M059J (cell line): ENCODE results near the gene ZBTB7B. TPM values are rescaled to one million over a fixed set of nuclear protein-coding genes. Genes with fewer than 3 reads are reported as not detected.

Source experiments
- DNase-seq: peaks from one replicate; pipeline ENCODE4 v3.0.0-alpha.2; 2012; ENCODE audit warnings: low read depth
- total RNA-seq: library from RNA; depleted of rRNA; stranded (reverse); fragments of >200 nt; shearing (Covaris generic); gene quantifications from 2 replicates; pipeline ENCODE4 v1.2.3, GENCODE V29; 2014

Gene ZBTB7B
- total RNA-seq, 1 experiment from 2014 or later: 37.5 TPM

DNA sequence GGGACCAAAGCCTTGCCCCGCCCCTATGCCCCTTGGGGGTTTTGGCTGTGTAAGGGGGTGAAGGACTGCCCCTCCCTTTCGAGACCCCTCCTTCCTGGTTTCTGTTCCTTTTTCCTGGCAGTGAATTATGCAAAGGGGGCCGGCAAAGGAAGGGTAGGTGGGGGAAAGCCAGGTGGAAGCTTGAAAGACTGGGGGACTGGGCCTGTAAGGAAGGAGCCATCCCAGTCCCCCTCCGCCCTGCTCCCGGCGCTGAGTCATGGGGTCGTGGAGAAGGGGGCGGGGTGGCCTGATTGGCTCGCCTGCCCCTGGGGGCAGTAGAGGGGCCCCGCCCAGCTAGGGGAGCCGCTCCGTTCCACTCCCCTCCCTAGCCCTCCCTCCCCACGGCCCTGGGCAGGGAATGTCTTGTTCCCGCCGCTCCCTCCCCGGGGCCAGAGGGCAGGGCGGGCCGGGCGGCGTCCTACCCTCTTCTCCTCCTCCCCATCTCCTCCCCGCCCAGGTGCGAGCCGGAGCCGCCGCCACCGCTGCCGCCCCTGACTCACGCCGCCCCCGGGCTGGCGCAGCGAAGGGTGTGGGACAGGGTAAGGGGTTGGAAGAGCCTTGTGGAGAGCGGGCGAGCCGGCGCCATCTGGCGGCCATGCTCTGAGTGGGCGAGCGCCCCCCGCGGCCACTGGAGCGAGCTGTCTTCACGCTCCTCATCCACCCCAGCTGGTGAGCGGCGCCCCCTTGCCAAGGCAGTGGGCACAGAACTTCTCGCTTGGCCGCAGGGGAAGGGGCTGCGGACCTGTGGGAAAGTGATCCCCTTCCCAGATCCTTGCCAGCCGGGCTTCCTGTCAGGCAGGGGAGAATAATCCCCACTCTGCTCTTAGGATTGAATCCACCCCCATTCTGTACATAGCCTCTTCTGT, 14.7 kb downstream of the ZBTB7B start:
- DNase-seq: peak; percentile 96

DNA sequence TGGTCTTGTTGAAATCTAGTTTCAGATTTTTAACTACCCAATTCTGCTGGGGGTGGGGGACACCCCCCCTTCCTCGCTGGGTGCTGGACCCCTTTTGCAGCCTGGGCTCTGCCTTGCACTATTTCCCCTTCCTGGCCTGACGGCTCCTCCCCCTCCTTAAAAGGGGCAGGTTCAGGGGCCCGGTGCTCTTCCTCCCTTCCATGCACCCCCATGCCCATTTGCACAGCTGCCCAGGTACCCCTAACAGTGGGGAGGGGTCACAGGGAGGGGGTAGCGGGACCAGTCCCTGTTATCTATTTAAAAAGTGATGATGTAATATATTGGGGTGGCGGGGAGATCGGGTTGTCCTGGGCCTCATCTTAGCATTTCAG, 15.3 kb downstream of the ZBTB7B start:
- no peak for DNase-seq

DNA sequence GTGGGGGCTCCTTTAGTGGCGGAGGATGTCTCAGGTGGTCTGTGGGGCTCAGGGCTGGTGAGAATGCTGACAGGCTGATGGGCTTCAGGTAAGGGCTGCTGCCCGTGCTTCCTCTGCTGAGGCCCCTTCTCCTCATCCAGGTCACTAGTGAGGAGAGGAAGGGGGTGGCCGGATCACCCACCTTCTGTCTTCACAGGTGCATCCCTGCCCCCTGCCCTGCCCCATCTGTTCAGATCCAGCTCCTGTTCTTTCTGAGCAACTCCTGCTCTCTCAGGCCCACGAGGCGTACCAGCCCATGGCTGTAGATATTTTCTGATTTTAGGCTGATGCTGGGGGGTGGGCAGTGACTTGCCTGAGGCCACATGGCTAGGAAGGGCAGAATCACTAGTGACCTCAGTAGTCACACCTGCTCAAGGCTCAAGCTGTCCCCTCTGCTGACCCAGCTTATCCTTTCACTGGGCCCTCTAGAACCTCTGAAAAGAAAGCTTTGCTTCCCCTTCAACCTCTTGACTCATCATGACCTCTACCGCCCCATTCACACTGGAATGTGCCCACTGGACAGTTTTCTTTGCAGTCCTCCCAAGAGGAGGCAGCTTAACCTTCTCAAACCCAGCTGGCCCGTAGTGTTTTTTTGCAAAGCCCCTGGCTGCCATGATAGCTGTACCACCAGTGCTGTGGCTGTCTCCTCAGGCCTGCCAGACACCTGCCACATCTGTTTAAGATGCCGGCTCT, 16.2 kb downstream of the ZBTB7B start:
- peak; percentile 51 for DNase-seq

DNA sequence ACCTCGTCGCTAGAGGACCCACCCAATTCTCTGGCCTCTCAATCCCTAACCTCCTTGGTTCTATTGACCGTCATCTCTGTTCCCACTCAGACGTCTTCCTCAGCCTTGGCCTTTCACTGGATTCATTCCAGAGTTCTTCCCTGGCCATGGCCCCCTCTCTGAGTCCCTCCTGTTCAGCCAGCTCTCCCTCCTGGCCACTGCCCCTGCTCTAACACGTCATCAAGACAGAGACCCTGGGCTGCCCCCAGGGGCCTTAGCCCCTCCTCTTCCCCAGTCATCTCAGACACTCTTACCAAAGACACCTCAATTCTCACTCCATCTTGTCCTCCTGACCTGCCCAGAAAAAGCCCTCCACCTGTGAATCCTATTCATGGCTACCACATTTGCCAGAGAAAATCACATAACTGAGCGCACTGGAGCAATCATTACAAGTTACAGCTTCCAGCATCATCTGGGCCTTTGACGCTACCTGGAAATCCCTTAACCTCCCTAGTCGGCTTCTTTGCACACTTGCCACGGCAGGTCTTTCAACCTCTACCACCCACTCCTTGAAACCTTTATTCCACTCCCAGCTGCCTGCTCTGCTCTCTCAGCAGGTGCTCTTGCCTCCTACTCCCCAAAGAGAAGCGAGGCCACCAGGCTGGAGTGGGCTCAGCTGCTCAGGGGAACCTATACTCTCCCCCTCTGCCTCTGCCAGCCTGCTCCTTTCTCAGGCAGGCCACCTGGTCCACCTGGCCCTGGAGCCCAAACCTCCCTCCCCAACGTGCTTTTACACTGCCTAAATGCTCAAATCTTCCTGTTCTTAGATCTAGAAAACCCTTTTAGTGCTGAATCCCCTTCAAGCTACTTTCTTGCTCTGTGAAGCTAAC, 17.0 kb downstream of the ZBTB7B start:
- no peak for DNase-seq

DNA sequence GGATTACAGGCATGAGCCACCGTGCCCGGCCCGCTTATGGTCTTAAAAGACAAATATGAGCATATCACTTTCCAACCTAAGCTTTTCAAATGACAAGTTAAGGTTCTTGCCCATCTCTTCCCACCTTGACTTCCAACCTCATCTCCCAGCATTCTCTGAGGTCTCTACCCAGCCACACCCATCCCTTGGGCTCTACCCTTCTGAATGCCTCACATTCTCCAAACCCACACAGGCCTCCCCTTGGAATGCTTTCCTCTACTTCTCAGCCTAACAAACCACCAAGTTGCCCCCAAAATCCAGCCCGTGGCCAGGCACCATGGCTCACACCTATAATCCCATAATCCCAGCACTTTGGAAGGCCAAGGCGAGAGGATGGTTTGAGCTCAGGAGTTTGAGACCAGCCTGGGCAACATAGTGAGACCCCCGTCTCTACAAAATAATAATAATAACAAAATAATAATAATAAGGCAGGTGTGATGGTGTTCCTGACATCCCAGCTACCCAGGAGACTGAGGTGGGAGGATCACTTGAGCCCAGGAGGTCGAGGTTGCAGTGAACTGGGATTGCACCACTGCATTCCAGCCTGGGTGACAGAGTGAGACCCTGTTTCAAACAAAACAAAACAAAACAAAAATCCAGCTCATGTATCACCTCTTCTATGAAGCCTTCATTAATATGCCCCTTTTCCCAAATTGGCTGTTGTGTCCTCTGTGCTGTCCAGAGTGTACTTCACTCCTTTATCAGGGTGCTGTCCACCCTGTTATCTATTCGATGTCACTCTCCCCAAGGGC, 19.7 kb downstream of the ZBTB7B start:
- peak; percentile 56 for DNase-seq

DNA sequence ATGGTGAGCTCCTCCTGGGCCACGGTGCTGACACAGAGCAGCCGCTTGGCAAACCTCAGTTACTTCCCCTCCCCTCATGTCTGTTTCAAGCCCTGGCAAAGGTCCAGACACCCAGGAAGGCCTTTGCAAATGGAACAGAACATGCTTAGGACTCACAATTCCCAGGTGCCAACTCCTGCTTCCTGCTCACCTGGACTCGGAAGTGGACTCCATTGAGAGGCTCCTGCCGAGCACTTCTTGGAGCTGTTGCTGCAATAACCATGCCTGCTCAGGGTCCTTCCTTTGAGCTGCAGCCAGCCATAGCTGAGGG, 20.3 kb downstream of the ZBTB7B start:
- peak; percentile 47 for DNase-seq

DNA sequence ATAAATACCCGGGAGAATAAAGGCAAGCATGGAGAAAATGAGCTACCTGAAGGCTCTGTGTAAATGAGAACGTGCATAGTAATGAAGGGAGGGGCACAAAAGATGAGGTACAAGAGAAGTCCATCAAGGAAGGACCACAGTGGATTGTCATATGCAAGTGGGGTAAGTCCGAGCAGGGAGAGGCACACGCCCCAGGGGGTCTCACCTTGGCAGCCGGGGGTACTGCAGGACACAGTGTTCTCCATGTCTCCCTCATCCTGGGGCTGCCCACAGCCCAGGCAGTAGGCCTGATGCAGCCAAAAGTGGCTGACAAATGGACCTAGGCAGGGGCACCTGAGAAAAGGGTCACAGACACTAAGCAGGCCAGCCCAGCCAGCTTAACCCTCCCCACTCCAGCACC, 21.0 kb downstream of the ZBTB7B start:
- DNase-seq: no peak

DNA sequence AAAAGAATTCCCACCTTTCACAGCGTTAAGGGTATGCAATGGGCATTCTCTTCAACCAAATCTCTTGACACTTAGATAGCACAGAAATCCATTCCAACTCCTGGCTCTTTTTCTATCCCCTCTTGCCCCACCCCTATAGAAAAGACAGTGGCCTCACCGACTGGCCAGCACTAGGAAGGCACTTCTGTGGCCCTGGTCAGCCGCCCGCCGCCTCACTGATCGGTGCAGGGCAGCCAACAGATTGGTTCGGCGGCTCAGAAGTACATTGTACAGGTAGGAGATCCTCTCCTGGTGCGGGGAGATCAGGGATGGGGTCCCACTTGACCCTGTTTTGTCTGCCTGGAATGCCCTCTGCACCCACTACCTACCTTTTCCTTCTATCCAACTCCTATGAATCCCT, 21.7 kb downstream of the ZBTB7B start:
- DNase-seq: no peak

DNA sequence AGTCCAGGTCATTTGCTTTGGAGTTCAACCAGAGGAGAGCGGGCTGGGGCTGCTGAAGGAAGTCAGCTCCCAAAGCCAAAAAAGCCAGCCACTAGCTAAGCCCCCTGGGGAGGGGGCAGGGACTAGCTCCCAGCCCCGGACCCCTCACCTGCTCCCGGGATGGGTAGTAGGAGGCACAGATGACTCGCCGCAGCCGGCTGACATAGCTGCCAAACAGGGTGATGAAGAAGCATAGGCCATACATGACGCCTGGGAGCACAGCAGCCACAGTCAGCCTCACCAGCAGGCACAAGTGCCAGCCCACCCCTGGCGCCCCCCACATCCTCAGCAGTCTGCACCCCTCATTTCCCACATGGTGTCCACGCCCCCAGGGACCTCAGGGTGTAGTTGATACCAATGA, 23.6 kb downstream of the ZBTB7B start:
- peak; percentile 39 for DNase-seq

DNA sequence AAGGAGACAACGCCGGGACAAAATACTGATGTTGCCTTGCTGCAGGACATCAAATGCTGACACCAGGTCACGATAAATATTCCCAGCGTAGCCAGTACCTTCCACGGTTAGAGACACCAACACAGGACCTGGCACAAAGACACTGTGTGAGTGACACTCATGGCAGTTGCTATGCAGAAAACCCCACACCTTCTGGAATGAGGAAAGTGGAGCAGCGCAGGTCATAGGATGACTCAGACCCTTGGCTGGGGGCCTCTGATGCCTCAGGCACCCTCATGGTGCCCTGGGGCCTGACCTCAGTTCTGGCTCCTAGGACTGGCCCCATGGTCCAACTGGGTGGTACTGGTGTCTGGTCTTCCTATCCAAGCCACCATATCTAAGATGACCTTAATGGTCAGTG, 24.0 kb downstream of the ZBTB7B start:
- peak; percentile 83 for DNase-seq

DNA sequence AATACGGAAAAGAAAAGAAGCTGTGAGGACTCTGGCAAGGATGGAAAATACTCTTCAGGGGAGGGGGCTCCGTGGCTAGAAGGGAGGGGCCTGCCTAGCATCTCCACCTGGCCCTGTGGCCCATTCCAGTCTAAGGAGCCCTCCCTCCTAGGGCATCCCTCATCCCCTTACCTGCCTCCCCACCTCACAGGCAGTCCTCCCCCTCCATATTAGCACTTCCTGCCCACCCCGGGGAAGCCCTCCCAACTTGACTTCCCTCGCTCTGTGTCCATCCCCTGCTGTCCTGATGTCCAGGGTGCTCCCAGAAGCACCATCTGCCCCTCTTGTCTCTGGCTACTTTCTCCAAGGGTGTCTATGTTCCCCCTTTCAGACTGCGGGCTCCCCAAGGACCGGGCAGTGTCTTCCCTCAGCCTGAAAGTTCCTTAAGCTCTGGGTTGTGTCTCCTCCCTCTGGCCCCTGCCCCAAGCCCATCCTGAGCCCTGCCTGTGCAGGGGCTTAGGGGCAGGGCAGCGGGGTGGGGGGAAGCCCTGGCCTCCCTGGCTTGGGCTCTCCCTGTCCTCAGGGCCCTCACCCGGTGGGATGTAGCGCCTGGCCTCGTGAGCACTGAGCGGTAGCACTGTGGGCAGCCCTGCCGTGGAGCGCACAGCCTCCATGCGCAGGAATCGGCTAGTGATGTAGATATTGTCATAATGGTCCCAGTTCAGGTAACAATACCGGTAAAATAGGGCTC, 27.1 kb downstream of the ZBTB7B start:
- DNase-seq: no peak

DNA sequence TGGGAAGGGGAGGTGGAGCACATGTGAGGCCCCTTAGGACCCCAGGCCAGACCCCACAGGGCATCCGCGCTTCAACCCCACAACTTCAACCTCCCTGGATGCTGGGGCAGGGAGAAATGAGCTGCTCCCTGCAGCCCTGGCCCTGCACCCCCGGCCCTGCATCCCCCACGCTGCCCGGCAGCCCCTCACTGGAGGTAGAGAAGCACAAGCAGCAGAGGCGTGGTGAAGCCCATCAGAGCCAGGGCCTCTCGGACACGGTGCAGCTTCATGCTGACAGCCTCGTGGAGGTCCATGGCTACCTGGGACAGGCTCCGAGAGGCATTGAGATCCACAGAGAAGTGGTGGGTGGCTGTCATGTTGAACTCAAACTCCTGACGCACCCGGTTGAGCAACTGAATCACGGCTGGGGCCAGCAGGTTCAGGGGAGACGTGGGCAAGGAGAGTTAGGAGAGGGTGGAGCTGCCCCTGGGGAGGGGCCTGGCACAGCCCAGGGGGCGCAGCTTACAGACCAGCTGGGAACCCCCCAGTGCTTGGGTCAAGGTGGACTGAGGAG, 27.7 kb downstream of the ZBTB7B start:
- no peak for DNase-seq

DNA sequence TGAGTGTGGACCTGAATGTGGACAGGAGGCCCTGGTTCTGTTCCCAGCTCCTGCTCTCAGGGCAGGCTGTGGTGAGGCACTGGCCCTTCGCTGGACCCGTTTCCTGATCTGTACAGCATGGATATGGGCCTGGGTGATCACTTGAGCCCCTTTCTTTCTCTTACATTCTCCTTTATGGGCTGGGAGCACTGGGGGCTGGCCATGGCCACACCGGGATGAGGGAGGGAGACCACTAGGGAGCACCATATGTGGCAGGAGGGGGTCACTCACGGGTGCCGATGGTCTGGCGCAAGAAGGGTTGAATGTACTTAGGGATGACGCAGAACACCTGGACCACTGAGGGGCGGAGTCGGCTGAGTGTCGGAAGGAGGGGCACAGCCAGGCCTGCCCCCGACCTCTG, 28.3 kb downstream of the ZBTB7B start:
- DNase-seq: no peak

DNA sequence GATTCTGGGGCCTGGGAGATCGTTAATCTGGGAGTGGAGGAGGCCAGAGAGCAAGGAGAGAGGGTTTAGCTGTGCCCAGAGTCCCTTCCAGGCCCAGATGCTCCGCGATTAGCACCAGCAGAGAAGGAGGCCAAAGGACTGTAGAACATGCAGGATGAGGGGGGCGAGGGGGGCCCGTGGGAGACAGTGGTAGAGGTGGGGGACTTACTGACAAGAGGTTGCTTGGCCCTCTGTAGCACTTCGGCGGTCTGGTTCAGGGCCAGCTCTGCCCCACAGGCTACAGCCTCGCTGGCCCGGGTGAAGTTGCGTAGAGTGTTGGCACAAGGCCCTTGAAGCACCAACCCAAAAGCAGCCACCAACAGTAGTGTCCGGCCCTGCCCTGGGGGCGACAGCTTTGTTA, 30.3 kb downstream of the ZBTB7B start:
- no peak for DNase-seq

DNA sequence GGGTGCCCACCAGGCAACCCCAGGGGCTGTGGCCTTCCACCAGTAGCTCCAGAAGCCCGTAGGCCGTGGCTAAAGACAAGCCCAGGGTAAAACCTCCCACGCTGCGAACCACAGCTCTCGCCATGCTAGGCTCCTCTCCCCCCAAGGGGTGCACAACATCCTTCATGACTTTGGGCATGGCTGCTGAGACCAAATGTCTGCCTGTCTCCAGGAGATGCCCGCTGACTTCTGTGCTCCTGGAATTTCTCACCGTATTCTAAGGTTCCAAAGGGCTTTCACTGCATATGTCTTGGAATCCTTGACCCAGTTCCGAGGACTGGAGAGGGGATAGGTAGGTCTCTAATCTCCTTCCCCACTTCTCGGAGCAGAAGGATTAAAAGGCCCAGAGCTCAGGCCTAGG, 30.9 kb downstream of the ZBTB7B start, which contains the start of the genes DCST1 and DCST2:
Gene DCST1 (plus strand): TSS at position 301 of the 400 bp plus-strand sequence. CDS start 213 bp downstream, outside the sequence.
Gene DCST2 (minus strand): TSS at position 258 of the 400 bp plus-strand sequence. CDS start 80 bp downstream, at position 178.
- DNase-seq: no peak

DNA sequence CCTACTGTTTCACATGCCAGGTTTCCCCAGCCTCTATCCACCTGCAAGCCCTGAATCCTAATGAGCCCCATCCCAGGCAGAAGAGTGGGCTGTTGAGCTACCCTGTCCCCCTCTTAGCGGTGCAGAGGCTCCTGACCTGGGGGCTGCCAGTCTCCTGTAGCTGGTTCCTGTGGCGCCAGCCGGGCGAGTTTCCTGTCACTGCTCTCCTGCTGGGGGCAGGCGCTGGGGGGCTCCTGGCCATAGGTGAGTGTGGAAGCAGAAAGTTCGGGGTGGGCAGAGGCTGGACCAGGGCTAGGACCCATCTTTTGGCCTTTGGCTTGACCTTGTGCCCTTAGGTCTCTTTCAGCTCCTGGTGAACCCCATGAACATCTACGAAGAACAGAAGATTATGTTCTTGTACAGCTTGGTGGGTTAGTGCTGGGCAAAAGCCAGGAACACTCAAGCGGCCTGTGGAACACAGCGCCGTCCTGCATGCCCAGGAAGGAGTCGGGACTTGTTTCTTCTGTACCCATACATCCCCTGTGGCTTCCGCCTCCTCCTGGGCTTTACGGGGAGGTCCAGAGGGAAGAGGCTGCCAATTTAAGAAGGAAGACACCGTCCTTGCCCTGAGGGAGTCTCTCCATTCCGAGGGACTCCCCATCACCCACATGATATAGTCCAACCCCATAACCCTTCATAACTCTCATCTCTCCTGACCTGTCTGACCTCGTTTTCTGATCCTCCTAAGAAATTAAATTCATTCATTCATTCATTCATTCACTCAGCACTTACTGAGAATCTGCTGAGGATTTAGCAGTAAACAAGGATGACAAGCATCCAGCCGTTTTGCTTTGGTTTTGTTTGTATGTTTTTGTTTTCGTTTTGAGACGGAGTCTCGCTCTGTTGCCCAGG, 32.0 kb downstream of the ZBTB7B start:
- DNase-seq: no peak

DNA sequence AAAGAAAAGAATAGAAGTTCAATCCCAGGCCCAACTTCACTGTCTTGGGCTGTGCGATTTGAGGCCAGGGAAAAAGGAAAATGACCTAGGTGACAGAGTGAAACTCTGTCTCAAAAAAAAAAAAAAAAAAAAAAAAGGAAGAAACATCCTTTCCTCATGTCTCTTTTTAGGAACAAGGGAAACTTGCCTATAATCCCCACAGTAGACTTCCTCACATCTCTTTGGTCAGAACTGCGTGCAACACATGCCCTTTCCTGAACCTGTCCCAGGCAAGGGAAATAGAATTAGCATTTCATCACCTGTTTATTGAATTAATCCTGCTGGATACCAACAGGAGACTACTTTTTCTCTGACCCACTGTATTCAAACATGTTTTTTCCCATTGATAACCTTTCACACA, 33.3 kb downstream of the ZBTB7B start:
- no peak for DNase-seq

DNA sequence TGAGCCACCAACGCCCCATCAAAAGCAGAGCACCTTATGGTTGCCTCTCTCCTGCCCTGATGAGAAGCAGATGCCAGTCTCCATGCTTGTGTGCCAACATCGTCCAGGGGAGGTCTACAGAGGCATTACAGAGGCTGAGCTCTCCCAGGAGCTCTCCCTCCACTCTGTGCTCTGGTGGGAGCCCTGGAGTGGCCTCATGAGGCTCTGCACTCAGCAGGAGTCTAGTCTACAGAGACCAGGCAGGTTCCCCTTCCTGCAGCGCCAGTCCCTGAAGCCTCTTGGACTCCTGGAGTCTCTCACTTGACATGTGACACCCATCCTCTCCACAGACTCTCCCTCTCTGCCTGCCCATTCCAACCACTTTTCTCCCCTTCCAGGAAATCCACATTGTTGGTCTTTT, 34.4 kb downstream of the ZBTB7B start:
- DNase-seq: no peak

DNA sequence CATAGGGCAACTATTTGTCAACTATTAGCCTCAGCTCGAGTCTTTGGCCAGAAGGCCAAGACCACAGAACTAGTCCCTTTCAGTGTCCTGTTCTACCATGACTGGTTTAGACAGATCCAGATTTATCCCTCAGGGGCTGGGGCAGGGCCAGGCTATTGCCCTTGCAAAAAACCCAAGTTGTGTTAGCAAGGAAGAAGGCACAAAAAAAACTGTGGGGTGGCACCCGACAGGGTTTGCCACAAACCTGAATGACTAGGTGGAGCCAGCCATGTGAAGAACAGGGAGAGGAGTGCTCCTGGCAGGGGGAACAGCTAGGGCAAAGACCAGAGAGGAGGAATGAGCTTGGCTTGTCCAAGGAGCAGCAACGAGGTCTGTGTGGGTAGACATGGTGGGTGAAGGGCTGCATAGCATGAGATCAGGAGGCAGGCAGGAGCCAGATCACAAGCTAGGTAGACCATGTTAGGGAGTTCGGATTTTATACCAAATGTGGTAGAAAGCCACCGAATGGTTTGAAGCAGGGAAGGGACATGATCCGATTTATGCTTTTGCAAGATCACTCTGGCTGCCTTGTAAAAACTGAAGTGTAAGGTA, 35.3 kb downstream of the ZBTB7B start:
- DNase-seq: no peak
